IMR-90 (cell line): ENCODE results near the gene KIFC3.

ENCODE experiments used
- BHLHE40 ChIP-seq: fragments of 150-350 bp; IDR thresholded peaks from 2 replicates; pipeline ENCODE4 v1.6.1; 2016; ENCODE audit warnings: mild to moderate bottlenecking, low read depth, low read length
- CTCF ChIP-seq: conservative IDR thresholded peaks from 2 replicates; pipeline ENCODE4 v1.5.1; 2012; ENCODE audit warnings: mild to moderate bottlenecking, low read depth, low read length, improper control_type of control experiment
- POLR2A ChIP-seq: IDR thresholded peaks from 2 replicates; pipeline ENCODE4 v1.6.1; 2012; ENCODE audit warnings: mild to moderate bottlenecking, low read depth, low read length
- RAD21 ChIP-seq: IDR thresholded peaks from 2 replicates; pipeline ENCODE4 v1.6.1; 2012; ENCODE audit warnings: low read length, improper control_type of control experiment
- RCOR1 ChIP-seq: IDR thresholded peaks from 2 replicates; pipeline ENCODE4 v1.6.1; 2012; ENCODE audit warnings: mild to moderate bottlenecking, low read length, improper control_type of control experiment; ENCODE audit not compliant: insufficient replicate concordance
- RFX5 ChIP-seq: IDR thresholded peaks from 2 replicates; pipeline ENCODE4 v1.8.0; 2012; ENCODE audit warnings: low read depth, mild to moderate bottlenecking, low read length, moderate library complexity
- SMC3 ChIP-seq: fragments of 150-350 bp; IDR thresholded peaks from 2 replicates; pipeline ENCODE4 v1.6.1; 2016; ENCODE audit warnings: low read depth, mild to moderate bottlenecking, antibody characterized with exemption, low read length, moderate library complexity
- USF2 ChIP-seq: fragments of 150-350 bp; IDR thresholded peaks from 2 replicates; pipeline ENCODE4 v1.6.1; 2017; ENCODE audit warnings: mild to moderate bottlenecking, antibody characterized with exemption, low read length, low read depth

DNA sequence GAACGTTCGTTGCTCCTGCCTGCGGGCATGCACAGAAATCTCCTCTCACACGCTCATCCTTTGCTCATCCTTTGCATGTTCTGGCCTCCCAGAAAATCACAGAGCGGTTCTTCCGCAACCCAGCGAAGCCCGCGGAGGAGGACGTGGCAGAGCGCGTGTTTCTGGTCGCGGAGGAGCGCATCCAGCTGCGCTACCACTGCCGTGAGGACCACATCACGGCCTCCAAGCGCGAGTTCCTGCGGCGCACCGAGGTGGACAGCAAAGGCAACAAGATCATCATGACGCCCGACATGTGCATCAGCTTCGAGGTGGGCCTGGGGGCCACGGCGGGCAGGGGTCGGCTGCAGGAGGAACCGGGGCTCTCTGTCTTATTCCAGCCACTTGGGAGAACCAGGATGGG, 76.3 kb downstream of the KIFC3 start:
- TF ChIP-seq USF2 (no peak), CTCF (no peak), SMC3 (no peak), RCOR1 (no peak), POLR2A (no peak), BHLHE40 (no peak), RFX5 (no peak), RAD21 (no peak)
